Activated CD4-positive, alpha-beta T cell treated with anti-CD3 and anti-CD28 coated beads, Interleukin-2, amount 10 ng/mL, durations not matched to agents 24 days and 14 days (primary cell): ENCODE results near the gene ANKRD11. TPM values are rescaled to one million over a fixed set of nuclear protein-coding genes. Genes with fewer than 3 reads are reported as not detected.
"Not testable (repeated sequence)": the region's sequence is repeated elsewhere in the genome, so short reads cannot be mapped to it uniquely, and the experiment has no call there.

Source experiments
- DNase-seq: peaks from one replicate; pipeline ENCODE4 v3.0.0; 2022
- H3K27ac Mint-ChIP-seq: one replicate; pipeline ENCODE4 v1.8.0; 2022; ENCODE audit warnings: mild to moderate bottlenecking, mixed read lengths
- H3K27me3 Mint-ChIP-seq: one replicate; pipeline ENCODE4 v1.8.0; 2022; ENCODE audit warnings: mixed read lengths
- H3K36me3 Mint-ChIP-seq: one replicate; pipeline ENCODE4 v1.8.0; 2022; ENCODE audit warnings: low read depth, mild to moderate bottlenecking, mixed read lengths
- H3K4me1 Mint-ChIP-seq: one replicate; pipeline ENCODE4 v1.8.0; 2021; ENCODE audit warnings: mixed read lengths
- H3K4me3 Mint-ChIP-seq: one replicate; pipeline ENCODE4 v1.8.0; 2022; ENCODE audit warnings: mild to moderate bottlenecking, moderate library complexity, mixed read lengths
- H3K9me3 Mint-ChIP-seq: one replicate; pipeline ENCODE4 v1.8.0; 2021; ENCODE audit warnings: mixed read lengths
- intact Hi-C: fragments of 100-400 bp; cut with micrococcal nuclease; formaldehyde crosslinking; loops from one replicate; pipeline ENCODE4 v1.15.1; 2023
- total RNA-seq: library from RNA; stranded (reverse); gene quantifications from 2 replicates; pipeline ENCODE4 v1.2.3, GENCODE V29; 2022

ANKRD11 gene
- total RNA-seq, 1 donor from 2014 or later: 152 TPM

GRCh38 chr16:89458967-89459366 lies 31.4 kb downstream of the ANKRD11 start:
- Mint-ChIP-seq H3K4me3 (peak overlapping the region; percentile 10), H3K4me1 (peaks cover 34% of the 10 kb centered on the region), H3K27me3 (no peaks in the 10 kb centered on the region), H3K36me3 (peaks cover 13% of the 10 kb centered on the region), H3K9me3 (no peaks in the 10 kb centered on the region), H3K27ac (peak overlapping the region; percentile 77)
- intact Hi-C loops: no loop called here
- no peak for DNase-seq

DNA sequence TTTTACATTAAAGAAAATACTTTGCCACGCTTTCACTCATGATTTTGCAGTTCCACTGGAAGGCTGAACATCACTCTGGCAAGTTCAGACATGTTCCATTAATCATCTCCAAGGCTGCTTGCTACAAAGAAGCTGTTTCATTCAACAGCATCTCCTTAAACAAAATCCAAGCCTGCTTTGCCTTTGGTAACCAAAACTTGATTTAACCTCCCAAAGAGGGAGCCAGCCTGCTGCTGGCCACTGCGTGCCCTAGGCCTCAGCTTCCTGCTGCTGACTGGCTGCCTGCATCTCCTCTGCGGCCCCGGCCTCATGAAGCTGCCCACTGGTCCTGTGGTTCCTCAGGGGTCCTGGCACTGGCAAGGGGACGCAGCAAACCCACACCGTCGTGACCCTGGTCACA lies 31.8 kb downstream of the ANKRD11 start:
- H3K27me3 Mint-ChIP-seq: no peaks in the 10 kb centered on the region
- H3K36me3 Mint-ChIP-seq: peaks cover 13% of the 10 kb centered on the region
- H3K27ac Mint-ChIP-seq: peak overlapping the region; percentile 77
- no peak for DNase-seq
- peak overlapping the region; percentile 10 for H3K4me3 Mint-ChIP-seq
- intact Hi-C loops: no loop called here
- no peaks in the 10 kb centered on the region for H3K9me3 Mint-ChIP-seq
- peaks cover 39% of the 10 kb centered on the region for H3K4me1 Mint-ChIP-seq

DNA sequence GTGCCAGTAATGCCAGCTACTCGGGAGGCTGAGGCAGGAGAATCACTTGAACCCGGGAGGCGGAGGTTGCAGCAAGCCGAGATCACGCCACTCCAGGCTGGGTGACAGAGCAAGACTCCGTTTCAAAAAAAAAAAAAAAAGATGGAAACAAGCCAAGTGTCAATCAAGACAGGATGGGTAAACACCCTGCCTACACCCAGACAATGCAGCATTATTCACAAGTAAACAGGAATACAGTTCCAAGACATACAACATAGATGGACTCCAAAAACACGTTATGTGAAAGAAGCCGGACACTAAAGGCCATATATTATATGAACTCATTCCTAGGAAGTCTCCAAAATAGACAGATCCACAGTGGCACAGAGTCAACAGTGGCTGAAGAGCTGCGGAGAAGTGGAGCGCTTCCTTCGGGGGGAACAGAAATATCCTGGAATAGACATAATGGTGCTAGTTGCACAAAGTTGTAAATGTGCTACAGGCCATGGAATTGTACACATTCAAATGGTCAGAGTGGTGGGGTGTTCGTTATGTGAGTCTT lies 33.9 kb downstream of the ANKRD11 start:
- Mint-ChIP-seq H3K4me3 (no peak overlapping the region), H3K9me3 (no peaks in the 10 kb centered on the region), H3K27ac (peak overlapping the region; percentile 75)

GRCh38 chr16:89455692-89456091 lies 34.7 kb downstream of the ANKRD11 start:
- peak overlapping the region; percentile 24 for H3K4me3 Mint-ChIP-seq
- no peak for DNase-seq
- H3K4me1 Mint-ChIP-seq: peaks cover 50% of the 10 kb centered on the region
- no peaks in the 10 kb centered on the region for H3K27me3 Mint-ChIP-seq
- intact Hi-C loops: no loop called here
- H3K27ac Mint-ChIP-seq: no peak overlapping the region
- H3K9me3 Mint-ChIP-seq: no peaks in the 10 kb centered on the region
- H3K36me3 Mint-ChIP-seq: peaks cover 13% of the 10 kb centered on the region

More for the DNA sequence above, 33.9 kb downstream of the ANKRD11 start:
- Mint-ChIP-seq H3K27me3 (no peaks in the 10 kb centered on the region), H3K36me3 (peaks cover 13% of the 10 kb centered on the region), H3K4me1 (peaks cover 50% of the 10 kb centered on the region)
- DNase-seq: no peak
- intact Hi-C loops: no loop called here

DNA sequence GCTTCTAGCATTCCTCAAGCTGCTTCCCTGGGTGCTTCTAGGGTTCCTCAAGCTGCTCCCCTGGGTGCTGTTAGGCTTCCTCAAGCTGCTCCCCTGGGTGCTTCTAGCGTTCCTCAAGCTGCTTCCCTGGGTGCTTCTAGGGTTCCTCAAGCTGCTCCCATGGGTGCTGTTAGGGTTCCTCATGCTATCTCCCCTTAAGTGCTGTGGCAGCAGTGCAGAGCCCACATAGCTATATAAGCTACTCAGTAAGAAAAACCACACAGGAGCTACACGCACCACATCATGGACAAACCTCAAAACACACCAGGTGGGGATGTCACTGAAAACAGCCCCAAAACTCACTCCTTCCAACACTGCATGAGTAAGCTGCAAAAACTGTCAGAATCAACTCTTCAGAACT lies 35.2 kb downstream of the ANKRD11 start:
- DNase-seq: peak; percentile 81
- H3K9me3 Mint-ChIP-seq: no peaks in the 10 kb centered on the region
- H3K27ac Mint-ChIP-seq: peak overlapping the region; percentile 36
- intact Hi-C loops: no loop called here
- H3K4me1 Mint-ChIP-seq: peaks cover 52% of the 10 kb centered on the region
- peak overlapping the region; percentile 24 for H3K4me3 Mint-ChIP-seq
- no peaks in the 10 kb centered on the region for H3K27me3 Mint-ChIP-seq
- H3K36me3 Mint-ChIP-seq: peaks cover 13% of the 10 kb centered on the region

GRCh38 chr16:89454378-89455125 lies 35.8 kb downstream of the ANKRD11 start:
- DNase-seq, H3K27ac Mint-ChIP-seq, intact Hi-C loops, H3K27me3 Mint-ChIP-seq, H3K9me3 Mint-ChIP-seq, H3K4me3 Mint-ChIP-seq: not testable (repeated sequence)
- H3K36me3 Mint-ChIP-seq: peaks cover 13% of the 10 kb centered on the region
- H3K4me1 Mint-ChIP-seq: peaks cover 58% of the 10 kb centered on the region

DNA sequence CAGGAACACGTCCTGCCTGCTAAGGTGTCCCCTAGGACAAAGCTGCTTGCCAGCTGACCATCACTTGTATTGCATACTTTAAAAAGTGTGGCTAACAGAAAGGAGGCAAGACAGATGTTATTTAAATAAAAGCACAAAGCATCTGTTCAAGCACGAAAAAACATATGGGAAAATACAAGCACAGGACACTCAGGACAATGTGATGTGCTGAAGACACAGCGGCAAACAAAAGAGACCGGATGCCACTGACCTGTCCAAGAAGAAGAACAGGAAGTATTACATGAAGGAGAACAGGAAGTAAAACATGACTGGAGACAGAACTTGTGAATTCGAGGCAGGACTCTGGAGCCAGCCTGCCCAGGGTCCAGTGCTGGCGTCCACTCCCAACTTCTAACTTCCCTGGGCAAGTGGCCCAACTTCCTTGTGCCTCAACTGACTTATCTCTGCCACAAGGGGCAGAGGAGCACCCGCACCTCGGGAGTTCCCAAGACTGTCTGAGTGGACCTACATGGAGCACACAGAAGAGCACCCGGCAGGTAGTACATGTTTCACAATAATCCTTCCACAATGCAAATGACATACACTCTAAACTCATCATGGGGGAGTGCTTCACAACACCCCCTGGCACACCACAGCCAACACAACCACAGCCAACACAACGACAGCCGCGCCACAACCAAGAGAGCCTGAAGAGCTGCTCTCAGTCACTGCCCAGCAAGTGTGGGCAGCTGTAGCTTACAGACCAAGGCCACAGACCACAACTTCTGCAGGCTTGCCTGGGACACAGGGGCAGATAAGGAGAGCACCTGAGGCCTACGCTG lies 36.6 kb downstream of the ANKRD11 start:
- Mint-ChIP-seq H3K4me1 (peaks cover 56% of the 10 kb centered on the region), H3K27me3 (no peaks in the 10 kb centered on the region), H3K9me3 (no peaks in the 10 kb centered on the region), H3K27ac (peak overlapping the region; percentile 73), H3K36me3 (peaks cover 10% of the 10 kb centered on the region), H3K4me3 (peak overlapping the region; percentile 5)
- intact Hi-C loops: no loop called here
- DNase-seq: no peak

GRCh38 chr16:89452925-89453324 lies 37.4 kb downstream of the ANKRD11 start:
- no peak overlapping the region for H3K4me3 Mint-ChIP-seq
- peaks cover 8% of the 10 kb centered on the region for H3K36me3 Mint-ChIP-seq

GRCh38 chr16:89452241-89452640 lies 38.1 kb downstream of the ANKRD11 start:
- no peak overlapping the region for H3K4me3 Mint-ChIP-seq
- no peak for DNase-seq
- H3K4me1 Mint-ChIP-seq: peaks cover 60% of the 10 kb centered on the region
- no peaks in the 10 kb centered on the region for H3K9me3 Mint-ChIP-seq
- no peaks in the 10 kb centered on the region for H3K27me3 Mint-ChIP-seq
- H3K36me3 Mint-ChIP-seq: peaks cover 5% of the 10 kb centered on the region
- H3K27ac Mint-ChIP-seq: no peak overlapping the region
- intact Hi-C loops: no loop called here

More at GRCh38 chr16:89452925-89453324, 37.4 kb downstream of the ANKRD11 start:
- DNase-seq: no peak
- peak overlapping the region; percentile 42 for H3K27ac Mint-ChIP-seq
- intact Hi-C loops: no loop called here
- no peaks in the 10 kb centered on the region for H3K27me3 Mint-ChIP-seq
- peaks cover 57% of the 10 kb centered on the region for H3K4me1 Mint-ChIP-seq
- no peaks in the 10 kb centered on the region for H3K9me3 Mint-ChIP-seq

GRCh38 chr16:89450537-89450936 lies 39.8 kb downstream of the ANKRD11 start:
- Mint-ChIP-seq H3K4me3 (no peak overlapping the region), H3K27me3 (no peaks in the 10 kb centered on the region), H3K4me1 (peaks cover 70% of the 10 kb centered on the region), H3K27ac (no peak overlapping the region), H3K36me3 (peaks cover 2% of the 10 kb centered on the region), H3K9me3 (no peaks in the 10 kb centered on the region)
- intact Hi-C loops: no loop called here
- no peak for DNase-seq

DNA sequence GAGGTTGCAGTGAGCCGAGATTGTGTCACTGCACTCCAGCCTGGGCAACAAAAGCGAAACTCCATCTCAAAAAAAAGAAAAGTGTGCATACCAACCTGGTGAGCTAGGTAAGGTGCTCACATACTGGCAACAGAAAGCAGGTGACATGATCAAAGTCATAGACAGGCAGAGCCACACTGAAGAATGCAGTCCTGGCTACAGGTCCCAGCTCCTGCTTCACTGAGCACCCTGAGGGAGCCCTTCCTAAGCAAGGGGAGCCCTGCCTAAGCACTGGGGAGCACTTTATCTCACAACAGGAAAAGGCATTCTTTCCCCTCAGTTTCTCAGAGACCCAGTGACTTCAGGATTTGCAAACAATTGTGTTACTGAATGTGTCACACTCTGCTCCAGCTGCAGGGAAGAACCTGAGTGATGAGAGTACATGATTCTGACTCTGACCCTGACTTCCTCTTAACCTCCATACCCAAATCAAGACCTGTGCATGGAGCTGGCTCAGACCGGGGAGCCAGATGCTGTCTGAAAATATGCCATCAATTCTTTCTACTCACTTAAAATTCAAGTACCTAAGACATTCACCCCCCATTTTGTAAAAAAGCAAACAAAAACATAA lies 40.5 kb downstream of the ANKRD11 start:
- peak overlapping the region; percentile 65 for H3K27ac Mint-ChIP-seq
- no peak for DNase-seq
- intact Hi-C loops: no loop called here
- peaks cover 2% of the 10 kb centered on the region for H3K36me3 Mint-ChIP-seq
- H3K9me3 Mint-ChIP-seq: no peaks in the 10 kb centered on the region
- peaks cover 73% of the 10 kb centered on the region for H3K4me1 Mint-ChIP-seq
- no peak overlapping the region for H3K4me3 Mint-ChIP-seq
- no peaks in the 10 kb centered on the region for H3K27me3 Mint-ChIP-seq

- H3K9me3 Mint-ChIP-seq: no peaks in the 10 kb centered on the region
- intact Hi-C loops: no loop called here
- H3K27me3 Mint-ChIP-seq: no peaks in the 10 kb centered on the region
- no peak overlapping the region for H3K27ac Mint-ChIP-seq
- peaks cover 76% of the 10 kb centered on the region for H3K4me1 Mint-ChIP-seq
- DNase-seq: no peak
- H3K4me3 Mint-ChIP-seq: no peak overlapping the region
- H3K36me3 Mint-ChIP-seq: peaks cover 2% of the 10 kb centered on the region
Observed at GRCh38 chr16:89448656-89449055, 41.7 kb downstream of the ANKRD11 start.

GRCh38 chr16:89446975-89447293 lies 43.4 kb downstream of the ANKRD11 start:
- Mint-ChIP-seq H3K27me3 (no peaks in the 10 kb centered on the region), H3K4me3 (peak overlapping the region; percentile 41)

More at GRCh38 chr16:89446975-89447293, 43.4 kb downstream of the ANKRD11 start:
- intact Hi-C loops: no loop called here
- no peaks in the 10 kb centered on the region for H3K9me3 Mint-ChIP-seq
- peaks cover 2% of the 10 kb centered on the region for H3K36me3 Mint-ChIP-seq
- no peak for DNase-seq
- H3K27ac Mint-ChIP-seq: peak overlapping the region; percentile 52
- peaks cover 81% of the 10 kb centered on the region for H3K4me1 Mint-ChIP-seq
